Large intestine (tissue), 3 donors: Measurements from ENCODE around the gene CCR2. TPM values are rescaled to one million over a fixed set of nuclear protein-coding genes. Genes with fewer than 3 reads are reported as not detected.

Experiments used
- DNase-seq, 2 donors: peaks; one replicate each; pipeline versions ENCODE4 v3.0.0 to v3.0.0-alpha.2; 2013
- H3K27ac ChIP-seq: one replicate; pipeline ENCODE4 v1.5.1; 2013; ENCODE audit warnings: low read length
- H3K27me3 ChIP-seq: 2 replicates; pipeline ENCODE4 v1.6.1; 2013; ENCODE audit warnings: low read length; ENCODE audit not compliant: control insufficient read depth, insufficient read depth
- H3K36me3 ChIP-seq: 2 replicates; pipeline ENCODE4 v1.6.1; 2013; ENCODE audit warnings: low read length; ENCODE audit not compliant: control insufficient read depth, insufficient read depth
- H3K4me1 ChIP-seq: one replicate; pipeline ENCODE4 v1.6.1; 2013; ENCODE audit warnings: low read length; ENCODE audit not compliant: control insufficient read depth, insufficient read depth
- H3K4me3 ChIP-seq: one replicate; pipeline ENCODE4 v1.5.1; 2013; ENCODE audit warnings: low read length
- H3K9me3 ChIP-seq: one replicate; pipeline ENCODE4 v1.6.1; 2013; ENCODE audit warnings: mild to moderate bottlenecking, low read depth, low read length, moderate library complexity; ENCODE audit not compliant: control insufficient read depth
- WGBS: methylation state at CpG from one replicate; pipeline ENCODE4 v1.1.5; 2013; ENCODE audit warnings: low lambda C conversion rate; ENCODE audit not compliant: insufficient coverage; 5-methylcytosine and 5-hydroxymethylcytosine counted together
- polyA plus RNA-seq: library from polyadenylated mRNA; unstranded; fragments of 120-200 nt; gene quantifications from one replicate; pipeline ENCODE4 v1.2.1, GENCODE V29; 2013

CCR2 gene
- polyA plus RNA-seq, 1 donor, result 1.3 TPM

DNA sequence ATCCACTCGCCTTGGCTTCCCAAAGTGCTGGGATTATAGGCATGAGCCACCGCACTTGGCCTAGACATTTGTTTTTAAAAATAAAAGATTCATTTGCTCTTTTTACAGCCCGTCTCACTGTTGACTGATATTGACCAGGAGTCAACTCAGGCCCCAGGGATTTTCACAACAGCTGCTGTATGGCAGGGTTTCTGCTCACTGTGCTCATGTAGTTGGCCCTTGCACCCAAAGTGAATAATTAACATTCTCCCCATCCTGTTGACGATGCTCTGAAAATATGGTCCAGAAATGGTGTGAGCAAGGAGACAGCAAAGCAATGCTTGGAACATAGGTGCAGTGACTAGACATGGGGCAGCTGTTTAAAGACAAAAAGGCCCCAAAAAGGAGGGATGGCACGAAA is 13.9 kb downstream of the CCR2 start:
- no peaks in the 10 kb centered on the region for H3K4me1 ChIP-seq
- H3K27me3 ChIP-seq, result no peaks in the 10 kb centered on the region
- H3K4me3 ChIP-seq, result no peak overlapping the region
- H3K27ac ChIP-seq, result no peak overlapping the region
- no peaks in the 10 kb centered on the region for H3K36me3 ChIP-seq
- WGBS, result 0% methylated on average over 1 of the region's 5 CpGs
- DNase-seq, result peak; percentile 23 to 62
- no peaks in the 10 kb centered on the region for H3K9me3 ChIP-seq

DNA sequence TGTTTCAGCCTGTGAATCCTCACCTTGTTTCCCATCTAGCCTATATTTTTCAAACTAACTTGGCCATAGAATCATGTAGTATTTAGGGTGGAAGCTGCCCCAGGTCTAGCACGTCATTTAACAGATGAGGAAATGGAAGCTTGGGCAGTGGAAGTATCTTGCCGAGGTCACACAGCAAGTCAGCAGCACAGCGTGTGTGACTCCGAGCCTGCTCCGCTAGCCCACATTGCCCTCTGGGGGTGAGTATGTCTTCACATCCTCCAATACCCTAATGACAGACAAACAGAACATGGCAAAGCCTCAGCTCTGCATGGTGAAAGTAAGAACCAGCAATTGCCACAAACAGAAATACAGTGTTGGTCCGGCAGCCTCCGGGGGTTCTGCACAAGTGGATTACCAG is 14.7 kb downstream of the CCR2 start:
- no peaks in the 10 kb centered on the region for H3K9me3 ChIP-seq
- H3K4me1 ChIP-seq, result no peaks in the 10 kb centered on the region
- WGBS, result no CpG with 5 or more reads among the region's 7 CpGs
- no peaks in the 10 kb centered on the region for H3K27me3 ChIP-seq
- DNase-seq, result peak; percentile 27 to 29
- H3K36me3 ChIP-seq, result no peaks in the 10 kb centered on the region
- no peak overlapping the region for H3K4me3 ChIP-seq
- H3K27ac ChIP-seq, result no peak overlapping the region

DNA sequence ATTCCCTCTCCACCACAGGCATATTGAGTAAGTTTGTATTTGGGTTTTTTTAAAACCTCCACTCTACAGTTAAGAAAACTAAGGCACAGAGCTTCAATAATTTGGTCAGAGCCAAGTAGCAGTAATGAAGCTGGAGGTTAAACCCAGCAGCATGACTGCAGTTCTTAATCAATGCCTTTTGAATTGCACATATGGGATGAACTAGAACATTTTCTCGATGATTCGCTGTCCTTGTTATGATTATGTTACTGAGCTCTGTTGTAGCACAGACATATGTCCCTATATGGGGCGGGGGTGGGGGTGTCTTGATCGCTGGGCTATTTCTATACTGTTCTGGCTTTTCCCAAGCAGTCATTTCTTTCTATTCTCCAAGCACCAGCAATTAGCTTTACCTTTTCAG is 15.2 kb downstream of the CCR2 start:
- Histone ChIP-seq H3K4me3 (no peak overlapping the region), H3K36me3 (no peaks in the 10 kb centered on the region), H3K9me3 (no peaks in the 10 kb centered on the region), H3K4me1 (no peaks in the 10 kb centered on the region), H3K27me3 (peaks cover 3% of the 10 kb centered on the region), H3K27ac (no peak overlapping the region)
- WGBS, result no CpG with 5 or more reads among the region's 4 CpGs
- DNase-seq, result no peak

DNA sequence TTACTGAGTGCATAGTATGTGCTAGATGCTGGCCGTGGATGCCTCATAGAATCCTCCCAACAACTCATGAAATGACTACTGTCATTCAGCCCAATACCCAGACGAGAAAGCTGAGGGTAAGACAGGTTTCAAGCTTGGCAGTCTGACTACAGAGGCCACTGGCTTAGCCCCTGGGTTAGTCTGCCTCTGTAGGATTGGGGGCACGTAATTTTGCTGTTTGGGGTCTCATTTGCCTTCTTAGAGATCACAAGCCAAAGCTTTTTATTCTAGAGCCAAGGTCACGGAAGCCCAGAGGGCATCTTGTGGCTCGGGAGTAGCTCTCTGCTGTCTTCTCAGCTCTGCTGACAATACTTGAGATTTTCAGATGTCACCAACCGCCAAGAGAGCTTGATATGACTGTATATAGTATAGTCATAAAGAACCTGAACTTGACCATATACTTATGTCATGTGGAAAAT is 15.8 kb downstream of the CCR2 start:
- no peaks in the 10 kb centered on the region for H3K36me3 ChIP-seq
- 0% methylated on average over 1 of the region's 6 CpGs for WGBS
- no peak overlapping the region for H3K27ac ChIP-seq
- H3K9me3 ChIP-seq, result no peaks in the 10 kb centered on the region
- H3K27me3 ChIP-seq, result peaks cover 6% of the 10 kb centered on the region
- no peak for DNase-seq
- H3K4me1 ChIP-seq, result no peaks in the 10 kb centered on the region
- no peak overlapping the region for H3K4me3 ChIP-seq

DNA sequence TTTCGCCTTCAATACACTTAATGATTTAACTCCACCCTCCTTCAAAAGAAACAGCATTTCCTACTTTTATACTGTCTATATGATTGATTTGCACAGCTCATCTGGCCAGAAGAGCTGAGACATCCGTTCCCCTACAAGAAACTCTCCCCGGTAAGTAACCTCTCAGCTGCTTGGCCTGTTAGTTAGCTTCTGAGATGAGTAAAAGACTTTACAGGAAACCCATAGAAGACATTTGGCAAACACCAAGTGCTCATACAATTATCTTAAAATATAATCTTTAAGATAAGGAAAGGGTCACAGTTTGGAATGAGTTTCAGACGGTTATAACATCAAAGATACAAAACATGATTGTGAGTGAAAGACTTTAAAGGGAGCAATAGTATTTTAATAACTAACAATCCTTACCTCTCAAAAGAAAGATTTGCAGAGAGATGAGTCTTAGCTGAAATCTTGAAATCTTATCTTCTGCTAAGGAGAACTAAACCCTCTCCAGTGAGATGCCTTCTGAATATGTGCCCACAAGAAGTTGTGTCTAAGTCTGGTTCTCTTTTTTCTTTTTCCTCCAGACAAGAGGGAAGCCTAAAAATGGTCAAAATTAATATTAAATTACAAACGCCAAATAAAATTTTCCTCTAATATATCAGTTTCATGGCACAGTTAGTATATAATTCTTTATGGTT is 17.1 kb downstream of the CCR2 start, which contains the start of gene CCR5:
CCR5 (plus strand) TSS at position 108 of the 680 bp plus-strand sequence. CDS start 1,957 bp downstream, outside the sequence.
- DNase-seq, result no peak
- H3K4me3 ChIP-seq, result no peak within 1 kb of the TSS
- H3K27me3 ChIP-seq, result peaks cover 13% of the 10 kb centered on the region
- WGBS, result 41% methylated on average over 4 of the region's 5 CpGs
- H3K9me3 ChIP-seq, result no peaks in the 10 kb centered on the region
- H3K4me1 ChIP-seq, result no peaks in the 10 kb centered on the region
- no peak within 1 kb of the TSS for H3K27ac ChIP-seq
- H3K36me3 ChIP-seq, result no peaks in the 10 kb centered on the region

DNA sequence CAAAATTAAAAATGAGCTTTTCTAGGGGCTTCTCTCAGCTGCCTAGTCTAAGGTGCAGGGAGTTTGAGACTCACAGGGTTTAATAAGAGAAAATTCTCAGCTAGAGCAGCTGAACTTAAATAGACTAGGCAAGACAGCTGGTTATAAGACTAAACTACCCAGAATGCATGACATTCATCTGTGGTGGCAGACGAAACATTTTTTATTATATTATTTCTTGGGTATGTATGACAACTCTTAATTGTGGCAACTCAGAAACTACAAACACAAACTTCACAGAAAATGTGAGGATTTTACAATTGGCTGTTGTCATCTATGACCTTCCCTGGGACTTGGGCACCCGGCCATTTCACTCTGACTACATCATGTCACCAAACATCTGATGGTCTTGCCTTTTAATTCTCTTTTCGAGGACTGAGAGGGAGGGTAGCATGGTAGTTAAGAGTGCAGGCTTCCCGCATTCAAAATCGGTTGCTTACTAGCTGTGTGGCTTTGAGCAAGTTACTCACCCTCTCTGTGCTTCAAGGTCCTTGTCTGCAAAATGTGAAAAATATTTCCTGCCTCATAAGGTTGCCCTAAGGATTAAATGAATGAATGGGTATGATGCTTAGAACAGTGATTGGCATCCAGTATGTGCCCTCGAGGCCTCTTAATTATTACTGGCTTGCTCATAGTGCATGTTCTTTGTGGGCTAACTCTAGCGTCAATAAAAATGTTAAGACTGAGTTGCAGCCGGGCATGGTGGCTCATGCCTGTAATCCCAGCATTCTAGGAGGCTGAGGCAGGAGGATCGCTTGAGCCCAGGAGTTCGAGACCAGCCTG is 17.8 kb downstream of the CCR2 start:
- WGBS, result no CpG with 5 or more reads among the region's 10 CpGs
- H3K4me1 ChIP-seq, result no peaks in the 10 kb centered on the region
- no peaks in the 10 kb centered on the region for H3K9me3 ChIP-seq
- no peak for DNase-seq
- H3K36me3 ChIP-seq, result no peaks in the 10 kb centered on the region
- H3K27me3 ChIP-seq, result peaks cover 13% of the 10 kb centered on the region
- H3K4me3 ChIP-seq, result no peak overlapping the region
- H3K27ac ChIP-seq, result no peak overlapping the region

DNA sequence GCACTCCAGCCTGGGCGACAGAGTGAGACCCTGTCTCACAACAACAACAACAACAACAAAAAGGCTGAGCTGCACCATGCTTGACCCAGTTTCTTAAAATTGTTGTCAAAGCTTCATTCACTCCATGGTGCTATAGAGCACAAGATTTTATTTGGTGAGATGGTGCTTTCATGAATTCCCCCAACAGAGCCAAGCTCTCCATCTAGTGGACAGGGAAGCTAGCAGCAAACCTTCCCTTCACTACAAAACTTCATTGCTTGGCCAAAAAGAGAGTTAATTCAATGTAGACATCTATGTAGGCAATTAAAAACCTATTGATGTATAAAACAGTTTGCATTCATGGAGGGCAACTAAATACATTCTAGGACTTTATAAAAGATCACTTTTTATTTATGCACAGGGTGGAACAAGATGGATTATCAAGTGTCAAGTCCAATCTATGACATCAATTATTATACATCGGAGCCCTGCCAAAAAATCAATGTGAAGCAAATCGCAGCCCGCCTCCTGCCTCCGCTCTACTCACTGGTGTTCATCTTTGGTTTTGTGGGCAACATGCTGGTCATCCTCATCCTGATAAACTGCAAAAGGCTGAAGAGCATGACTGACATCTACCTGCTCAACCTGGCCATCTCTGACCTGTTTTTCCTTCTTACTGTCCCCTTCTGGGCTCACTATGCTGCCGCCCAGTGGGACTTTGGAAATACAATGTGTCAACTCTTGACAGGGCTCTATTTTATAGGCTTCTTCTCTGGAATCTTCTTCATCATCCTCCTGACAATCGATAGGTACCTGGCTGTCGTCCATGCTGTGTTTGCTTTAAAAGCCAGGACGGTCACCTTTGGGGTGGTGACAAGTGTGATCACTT is 18.8 kb downstream of the CCR2 start:
- DNase-seq, result no peak
- H3K27ac ChIP-seq, result no peak overlapping the region
- H3K4me1 ChIP-seq, result no peaks in the 10 kb centered on the region
- no peaks in the 10 kb centered on the region for H3K9me3 ChIP-seq
- H3K27me3 ChIP-seq, result peaks cover 13% of the 10 kb centered on the region
- no peaks in the 10 kb centered on the region for H3K36me3 ChIP-seq
- WGBS, result 67% methylated on average over 1 of the region's 9 CpGs
- no peak overlapping the region for H3K4me3 ChIP-seq

DNA sequence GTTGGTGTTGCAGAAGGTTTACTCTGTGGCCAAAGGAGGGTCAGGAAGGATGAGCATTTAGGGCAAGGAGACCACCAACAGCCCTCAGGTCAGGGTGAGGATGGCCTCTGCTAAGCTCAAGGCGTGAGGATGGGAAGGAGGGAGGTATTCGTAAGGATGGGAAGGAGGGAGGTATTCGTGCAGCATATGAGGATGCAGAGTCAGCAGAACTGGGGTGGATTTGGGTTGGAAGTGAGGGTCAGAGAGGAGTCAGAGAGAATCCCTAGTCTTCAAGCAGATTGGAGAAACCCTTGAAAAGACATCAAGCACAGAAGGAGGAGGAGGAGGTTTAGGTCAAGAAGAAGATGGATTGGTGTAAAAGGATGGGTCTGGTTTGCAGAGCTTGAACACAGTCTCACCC is 20.8 kb downstream of the CCR2 start:
- 95% methylated on average over 3 of the region's 3 CpGs for WGBS
- no peaks in the 10 kb centered on the region for H3K4me1 ChIP-seq
- no peak overlapping the region for H3K4me3 ChIP-seq
- DNase-seq, result no peak
- peaks cover 13% of the 10 kb centered on the region for H3K27me3 ChIP-seq
- no peaks in the 10 kb centered on the region for H3K36me3 ChIP-seq
- no peak overlapping the region for H3K27ac ChIP-seq
- H3K9me3 ChIP-seq, result no peaks in the 10 kb centered on the region

DNA sequence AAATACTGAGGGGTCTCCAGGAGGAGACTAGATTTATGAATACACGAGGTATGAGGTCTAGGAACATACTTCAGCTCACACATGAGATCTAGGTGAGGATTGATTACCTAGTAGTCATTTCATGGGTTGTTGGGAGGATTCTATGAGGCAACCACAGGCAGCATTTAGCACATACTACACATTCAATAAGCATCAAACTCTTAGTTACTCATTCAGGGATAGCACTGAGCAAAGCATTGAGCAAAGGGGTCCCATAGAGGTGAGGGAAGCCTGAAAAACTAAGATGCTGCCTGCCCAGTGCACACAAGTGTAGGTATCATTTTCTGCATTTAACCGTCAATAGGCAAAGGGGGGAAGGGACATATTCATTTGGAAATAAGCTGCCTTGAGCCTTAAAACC is 21.3 kb downstream of the CCR2 start:
- Histone ChIP-seq H3K9me3 (no peaks in the 10 kb centered on the region), H3K4me1 (no peaks in the 10 kb centered on the region), H3K36me3 (no peaks in the 10 kb centered on the region), H3K4me3 (no peak overlapping the region), H3K27ac (no peak overlapping the region), H3K27me3 (peaks cover 13% of the 10 kb centered on the region)
- DNase-seq, result no peak
- no CpG with 5 or more reads among the region's 2 CpGs for WGBS

DNA sequence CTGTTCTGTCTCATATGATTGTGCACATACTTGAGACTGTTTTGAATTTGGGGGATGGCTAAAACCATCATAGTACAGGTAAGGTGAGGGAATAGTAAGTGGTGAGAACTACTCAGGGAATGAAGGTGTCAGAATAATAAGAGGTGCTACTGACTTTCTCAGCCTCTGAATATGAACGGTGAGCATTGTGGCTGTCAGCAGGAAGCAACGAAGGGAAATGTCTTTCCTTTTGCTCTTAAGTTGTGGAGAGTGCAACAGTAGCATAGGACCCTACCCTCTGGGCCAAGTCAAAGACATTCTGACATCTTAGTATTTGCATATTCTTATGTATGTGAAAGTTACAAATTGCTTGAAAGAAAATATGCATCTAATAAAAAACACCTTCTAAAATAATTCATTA is 21.9 kb downstream of the CCR2 start:
- WGBS, result no CpG with 5 or more reads among the region's 2 CpGs

More for the DNA sequence above, 21.9 kb downstream of the CCR2 start:
- Histone ChIP-seq H3K36me3 (no peaks in the 10 kb centered on the region), H3K27ac (no peak overlapping the region), H3K27me3 (peaks cover 13% of the 10 kb centered on the region), H3K4me3 (no peak overlapping the region), H3K4me1 (no peaks in the 10 kb centered on the region), H3K9me3 (no peaks in the 10 kb centered on the region)
- no peak for DNase-seq
